Fibroblast of lung (primary cell): ENCODE results near the gene DNM3. TPM values are rescaled to one million over a fixed set of nuclear protein-coding genes. Genes with fewer than 3 reads are reported as not detected.

ENCODE experiments used
- DNase-seq, 2 donors: peaks; one replicate each; pipeline versions ENCODE4 v3.0.0 to v3.0.0-alpha.2; 2010; ENCODE audit warnings: low read depth in 2 of 2
- H2AFZ ChIP-seq: 2 replicates; pipeline ENCODE4 v1.5.1; 2012; ENCODE audit warnings: low read length, control low read depth, inconsistent platforms
- H3K27ac ChIP-seq: 2 replicates; pipeline ENCODE4 v1.5.1; 2011; ENCODE audit warnings: low read length, control low read depth; ENCODE audit not compliant: insufficient read depth
- H3K27me3 ChIP-seq: 2 replicates; pipeline ENCODE4 v1.5.1; 2011; ENCODE audit warnings: mild to moderate bottlenecking, low read length; ENCODE audit not compliant: control insufficient read depth, insufficient read depth
- H3K36me3 ChIP-seq: 2 replicates; pipeline ENCODE4 v1.5.1; 2011; ENCODE audit warnings: low read length; ENCODE audit not compliant: control insufficient read depth, insufficient read depth
- H3K4me1 ChIP-seq: 2 replicates; pipeline ENCODE4 v1.5.1; 2011; ENCODE audit warnings: low read length; ENCODE audit not compliant: control insufficient read depth, insufficient read depth; ENCODE audit errors: extremely low read depth
- H3K4me2 ChIP-seq: 2 replicates; pipeline ENCODE4 v1.5.1; 2011; ENCODE audit warnings: low read length, control low read depth; ENCODE audit not compliant: insufficient read depth; ENCODE audit errors: extremely low read depth
- H3K4me3 ChIP-seq, 4 experiments: fragments of 200-600 bp in 1 of 4; sonication (generic) in 1 of 4; replicated peaks in 1 of 4; 2 replicates each; pipeline ENCODE4 v1.5.1; 2011 to 2016; ENCODE audit warnings: low read length in 4 of 4, low read depth in 3 of 4, mild to moderate bottlenecking in 3 of 4, control low read depth in 2 of 4, inconsistent platforms in 1 of 4, mixed read lengths in 1 of 4; ENCODE audit not compliant: insufficient read depth in 1 of 4; ENCODE audit errors: control extremely low read depth in 1 of 4
- H3K79me2 ChIP-seq: 2 replicates; pipeline ENCODE4 v1.5.1; 2012; ENCODE audit warnings: mild to moderate bottlenecking, low read length, inconsistent platforms; ENCODE audit not compliant: control insufficient read depth, insufficient read depth
- H3K9ac ChIP-seq: 2 replicates; pipeline ENCODE4 v1.5.1; 2011; ENCODE audit warnings: mild to moderate bottlenecking, low read length, control low read depth; ENCODE audit not compliant: insufficient read depth
- H3K9me3 ChIP-seq: 2 replicates; pipeline ENCODE4 v1.5.1; 2012; ENCODE audit warnings: low read depth, low read length; ENCODE audit not compliant: control insufficient read depth, insufficient read depth
- H4K20me1 ChIP-seq: 2 replicates; pipeline ENCODE4 v1.5.1; 2011; ENCODE audit warnings: low read length; ENCODE audit not compliant: control insufficient read depth, insufficient read depth; ENCODE audit errors: extremely low read depth
- CTCF ChIP-seq, 2 donors: IDR thresholded peaks in 1 of 2; conservative IDR thresholded peaks in 1 of 2; 1 replicate in 1 of 2; 2 replicates in 1 of 2; pipeline ENCODE4 v1.5.1; 2011 to 2012; ENCODE audit warnings: low read length in 2 of 2, control low read depth in 1 of 2, inconsistent platforms in 1 of 2, low read depth in 1 of 2, mild to moderate bottlenecking in 1 of 2
- EZH2 ChIP-seq: IDR thresholded peaks from 2 replicates; pipeline ENCODE4 v1.5.1; 2012; ENCODE audit warnings: low read length, control low read depth, mild to moderate bottlenecking; ENCODE audit errors: missing control alignments
- polyA plus RNA-seq, 2 donors: library from polyadenylated mRNA; depleted of rRNA in 1 of 2; stranded (reverse) in 1 of 2; unstranded in 1 of 2; fragments of >200 nt; gene quantifications; 2 replicates each; pipeline ENCODE4 v1.2.1, GENCODE V29; 2011 to 2012; ENCODE audit warnings: missing spikeins in 1 of 2
- total RNA-seq: library from RNA; depleted of rRNA; stranded (reverse); fragments of >200 nt; gene quantifications from 2 replicates; pipeline ENCODE4 v1.2.1, GENCODE V29; 2014

The DNM3 gene
- total and polyA plus RNA-seq, 2 donors (not counting 1 experiment from before 2014, with no cell fraction given) = 1.6 to 3.6 TPM

- Histone ChIP-seq H3K27me3 (no peaks in the 10 kb centered on the region), H3K4me2 (no peak overlapping the region), H3K9ac (no peak overlapping the region), H3K9me3 (no peaks in the 10 kb centered on the region), H3K79me2 (no peaks in the 10 kb centered on the region), H3K4me3 (no peak overlapping the region), H3K27ac (no peak overlapping the region), H4K20me1 (no peaks in the 10 kb centered on the region), H3K36me3 (no peaks in the 10 kb centered on the region), H3K4me1 (no peaks in the 10 kb centered on the region), H2AFZ (no peak overlapping the region)
- TF ChIP-seq CTCF (conservative IDR thresholded peaks at IDR 0.05 in 1 of 2, IDR thresholded peaks at IDR 0.05 in 1 of 2; ENCODE audit: low read depth in 1 of 2, low read length in 2 of 2) = no peak
- no peak for TF ChIP-seq EZH2
- DNase-seq = no peak
These were observed 360.3 kb downstream of the DNM3 start for GRCh38 chr1:172201572-172201971.

GRCh38 chr1:172203135-172203823, 362.0 kb downstream of the DNM3 start:
- peak; percentile 52 to 64 for DNase-seq
- Histone ChIP-seq H3K27me3 (no peaks in the 10 kb centered on the region), H3K9me3 (no peaks in the 10 kb centered on the region), H3K27ac (no peak overlapping the region), H4K20me1 (no peaks in the 10 kb centered on the region), H2AFZ (peak overlapping the region; percentile 32), H3K4me3 (peak overlapping the region in 1 of 4 experiments; percentile 5), H3K36me3 (no peaks in the 10 kb centered on the region), H3K79me2 (no peaks in the 10 kb centered on the region), H3K4me1 (no peaks in the 10 kb centered on the region), H3K4me2 (peak overlapping the region; percentile 28), H3K9ac (no peak overlapping the region)
- TF ChIP-seq EZH2 (no peak), CTCF (conservative IDR thresholded peaks at IDR 0.05 in 1 of 2, IDR thresholded peaks at IDR 0.05 in 1 of 2; ENCODE audit: low read depth in 1 of 2, low read length in 2 of 2) (no peak)

GRCh38 chr1:172203902-172204301, 362.6 kb downstream of the DNM3 start:
- TF ChIP-seq CTCF (conservative IDR thresholded peaks at IDR 0.05 in 1 of 2, IDR thresholded peaks at IDR 0.05 in 1 of 2; ENCODE audit: low read depth in 1 of 2, low read length in 2 of 2) = no peak
- TF ChIP-seq EZH2 = no peak
- Histone ChIP-seq H3K27ac (no peak overlapping the region), H3K4me1 (no peaks in the 10 kb centered on the region), H4K20me1 (no peaks in the 10 kb centered on the region), H3K36me3 (no peaks in the 10 kb centered on the region), H3K4me3 (no peak overlapping the region), H3K9me3 (no peaks in the 10 kb centered on the region), H3K27me3 (no peaks in the 10 kb centered on the region), H3K4me2 (no peak overlapping the region), H2AFZ (no peak overlapping the region), H3K79me2 (no peaks in the 10 kb centered on the region), H3K9ac (no peak overlapping the region)
- no peak for DNase-seq
